ENCODE measurements around the gene PAIP2B.

Gene PAIP2B

DNA sequence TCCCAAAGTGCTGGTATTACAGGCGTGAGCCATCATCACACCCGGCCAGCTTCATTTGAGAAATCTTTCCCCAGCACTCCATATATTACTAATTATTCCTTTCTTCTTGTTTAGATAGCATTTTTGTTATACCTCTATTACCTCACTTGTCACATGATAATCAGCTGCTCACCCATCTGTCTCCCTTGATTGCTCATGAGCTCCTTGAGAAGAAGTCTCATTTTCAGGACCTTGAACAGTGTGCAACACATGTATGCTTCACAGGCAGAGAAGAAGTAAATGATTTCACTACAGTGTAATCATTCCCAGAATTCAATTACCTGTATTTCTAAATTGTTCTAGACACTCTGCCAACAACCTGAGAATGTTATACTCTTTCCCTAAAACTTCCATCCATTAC is 6.2 kb downstream of the PAIP2B start:
- TF ChIP-seq, protein P1, sequence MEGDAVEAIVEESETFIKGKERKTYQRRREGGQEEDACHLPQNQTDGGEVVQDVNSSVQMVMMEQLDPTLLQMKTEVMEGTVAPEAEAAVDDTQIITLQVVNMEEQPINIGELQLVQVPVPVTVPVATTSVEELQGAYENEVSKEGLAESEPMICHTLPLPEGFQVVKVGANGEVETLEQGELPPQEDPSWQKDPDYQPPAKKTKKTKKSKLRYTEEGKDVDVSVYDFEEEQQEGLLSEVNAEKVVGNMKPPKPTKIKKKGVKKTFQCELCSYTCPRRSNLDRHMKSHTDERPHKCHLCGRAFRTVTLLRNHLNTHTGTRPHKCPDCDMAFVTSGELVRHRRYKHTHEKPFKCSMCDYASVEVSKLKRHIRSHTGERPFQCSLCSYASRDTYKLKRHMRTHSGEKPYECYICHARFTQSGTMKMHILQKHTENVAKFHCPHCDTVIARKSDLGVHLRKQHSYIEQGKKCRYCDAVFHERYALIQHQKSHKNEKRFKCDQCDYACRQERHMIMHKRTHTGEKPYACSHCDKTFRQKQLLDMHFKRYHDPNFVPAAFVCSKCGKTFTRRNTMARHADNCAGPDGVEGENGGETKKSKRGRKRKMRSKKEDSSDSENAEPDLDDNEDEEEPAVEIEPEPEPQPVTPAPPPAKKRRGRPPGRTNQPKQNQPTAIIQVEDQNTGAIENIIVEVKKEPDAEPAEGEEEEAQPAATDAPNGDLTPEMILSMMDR (conservative IDR thresholded peaks at IDR 0.05; ENCODE audit: low read length), result no peak
- no peak overlapping the region for H3K4me3 ChIP-seq (ENCODE audit: low read length)
- DNase-seq (ENCODE audit: low read depth), result no peak

DNA sequence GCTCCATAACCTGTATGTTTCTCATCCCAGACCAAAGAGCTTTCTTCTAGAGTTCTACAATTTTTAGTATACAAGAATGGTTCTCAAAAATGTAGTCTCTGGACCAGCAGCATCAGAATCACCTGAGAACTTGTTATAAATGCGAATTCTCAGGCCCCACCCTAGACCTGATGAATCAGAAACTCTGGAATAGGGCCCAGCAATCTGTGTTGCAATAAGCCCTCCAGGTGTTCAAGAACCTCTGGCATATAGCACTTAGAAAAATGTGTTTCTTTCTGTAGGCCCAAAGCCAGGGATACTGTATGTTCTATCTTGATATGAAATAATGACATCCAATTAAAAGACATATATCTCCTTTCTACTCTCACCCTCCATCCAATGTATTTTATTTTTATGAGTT is 10.4 kb downstream of the PAIP2B start:
- TF ChIP-seq, protein P1 (conservative IDR thresholded peaks at IDR 0.05; ENCODE audit: low read length), result no peak
- no peak overlapping the region for H3K4me3 ChIP-seq (ENCODE audit: low read length)
- DNase-seq (ENCODE audit: low read depth), result no peak

DNA sequence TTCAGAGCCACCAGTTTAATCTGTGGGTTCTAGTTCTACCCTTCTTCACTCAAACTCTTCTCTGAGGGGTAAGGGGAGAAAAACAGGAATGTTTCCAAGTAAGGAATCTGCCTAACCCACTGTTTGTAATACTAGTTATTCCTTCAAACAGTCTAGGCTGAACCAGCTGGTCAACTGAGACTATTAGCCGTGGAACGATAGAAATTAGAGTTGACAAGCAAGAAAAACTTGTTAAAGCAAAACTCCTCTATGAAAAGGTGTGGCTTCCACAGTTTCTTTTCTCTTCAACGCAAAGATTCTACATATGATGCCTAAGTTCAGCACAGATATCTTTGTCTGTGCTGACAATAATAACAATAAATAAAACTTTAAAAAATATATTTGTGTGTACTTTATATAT is 11.5 kb downstream of the PAIP2B start:
- DNase-seq (ENCODE audit: low read depth), result no peak
- TF ChIP-seq, protein P1 (conservative IDR thresholded peaks at IDR 0.05; ENCODE audit: low read length), result no peak
- H3K4me3 ChIP-seq (ENCODE audit: low read length), result no peak overlapping the region

DNA sequence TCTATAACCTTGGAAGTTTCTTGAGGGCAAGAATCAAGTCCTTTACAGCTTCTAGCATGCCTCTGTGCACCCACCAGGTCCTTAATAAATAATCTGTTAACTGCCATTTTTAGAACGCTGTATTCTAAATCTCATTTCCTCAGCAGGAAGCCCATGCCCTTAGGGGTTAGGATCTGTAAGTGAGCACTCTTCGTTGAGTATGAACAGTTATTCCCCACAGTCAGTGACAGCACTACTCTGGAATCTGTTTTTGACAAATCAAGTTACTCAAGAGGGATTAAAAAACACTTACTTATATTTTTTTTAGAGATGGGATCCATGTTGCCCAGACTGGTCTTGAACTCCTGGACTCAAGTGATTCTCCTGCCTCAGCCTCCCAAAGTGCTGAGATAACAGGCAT is 14.6 kb downstream of the PAIP2B start:
- no peak overlapping the region for H3K4me3 ChIP-seq (ENCODE audit: low read length)
- DNase-seq (ENCODE audit: low read depth), result no peak
- TF ChIP-seq, protein P1 (conservative IDR thresholded peaks at IDR 0.05; ENCODE audit: low read length), result no peak

DNA sequence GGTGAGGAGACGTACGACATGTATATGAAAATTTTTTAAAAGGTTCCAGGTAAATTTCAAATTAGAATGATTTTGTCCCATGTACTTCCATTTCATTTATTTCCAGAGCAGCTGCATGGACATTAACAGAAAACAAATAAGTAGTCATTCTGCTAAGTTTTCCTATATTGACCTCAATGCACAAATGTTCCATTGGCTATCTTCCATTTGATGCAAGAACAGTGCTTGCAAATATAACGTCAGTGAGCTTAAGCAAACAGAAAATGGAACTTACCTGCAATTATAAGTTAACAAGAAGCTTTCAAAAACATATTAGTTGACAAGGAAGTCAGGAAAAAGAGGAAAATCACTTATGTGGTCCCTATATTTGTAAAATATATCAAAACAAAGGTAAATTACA is 16.6 kb downstream of the PAIP2B start:
- DNase-seq (ENCODE audit: low read depth), result no peak
- TF ChIP-seq, protein P1 (conservative IDR thresholded peaks at IDR 0.05; ENCODE audit: low read length), result no peak
- no peak overlapping the region for H3K4me3 ChIP-seq (ENCODE audit: low read length)

DNA sequence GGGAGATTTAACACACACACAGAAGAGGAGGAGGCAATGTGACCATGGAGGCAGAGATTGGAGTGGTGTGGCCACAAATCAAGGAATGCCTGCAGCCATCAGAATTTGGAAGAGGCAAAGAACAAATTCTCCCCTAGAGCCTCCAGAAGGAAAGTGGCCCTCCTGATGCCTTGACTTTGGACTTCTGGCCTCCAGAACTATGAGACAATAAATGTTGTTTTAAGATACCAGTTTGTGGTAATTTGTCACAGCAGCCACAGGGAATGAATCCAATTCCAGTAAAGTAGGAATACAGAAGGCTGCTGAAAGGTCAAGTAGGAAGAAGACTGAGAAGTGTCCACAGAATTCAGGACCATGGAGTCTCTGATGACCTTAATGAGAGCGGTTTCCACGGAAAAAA is 18.1 kb downstream of the PAIP2B start:
- no peak overlapping the region for H3K4me3 ChIP-seq (ENCODE audit: low read length)
- TF ChIP-seq, protein P1 (conservative IDR thresholded peaks at IDR 0.05; ENCODE audit: low read length), result no peak
- no peak for DNase-seq (ENCODE audit: low read depth)

DNA sequence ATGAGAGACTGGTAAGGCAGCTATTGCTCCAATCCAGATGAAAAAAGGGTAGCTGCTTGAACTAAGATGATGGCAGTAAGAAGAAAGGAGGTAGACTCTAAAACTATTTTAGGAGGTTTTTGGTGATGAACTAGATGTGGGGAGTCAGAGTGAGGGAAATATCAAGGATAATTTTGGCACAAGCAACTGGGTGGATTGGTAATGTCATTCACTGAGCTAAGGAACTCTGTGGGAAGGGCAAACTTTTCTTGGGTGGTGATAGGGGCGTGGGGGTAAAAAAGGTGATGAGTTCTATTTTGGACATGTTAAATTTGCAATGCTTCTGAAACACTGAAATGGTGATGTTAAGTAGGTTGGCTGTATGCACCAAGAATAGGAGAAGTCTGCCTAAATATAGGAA is 19.3 kb downstream of the PAIP2B start:
- TF ChIP-seq, protein P1 (conservative IDR thresholded peaks at IDR 0.05; ENCODE audit: low read length), result no peak
- DNase-seq (ENCODE audit: low read depth), result no peak
- no peak overlapping the region for H3K4me3 ChIP-seq (ENCODE audit: low read length)

Measured in AG10803 (cell line).